HepG2 (cell line): ENCODE measurements around the gene FGD4. TPM values are rescaled to one million over a fixed set of nuclear protein-coding genes. Genes with fewer than 3 reads are reported as not detected.

Experiments used
- ATAC-seq: fragments of 200-7000 bp; cut with Tn5 transposase; 3 replicates; pipeline ENCODE4 v1.9.1; 2020; ENCODE audit warnings: mild to moderate bottlenecking, moderate library complexity
- BruUV-seq: library from RNA; stranded (reverse); fragments of 400-500 nt; replicated peaks from 2 replicates; lab custom pipeline; 2021; lab: Mats Ljungman, UMichigan
- CTCF ChIA-PET: fragments of 300-600 bp; formaldehyde crosslinking; extraction: SDS; loops from one replicate; lab custom pipeline; 2021; ENCODE audit warnings: low total read pairs, inconsistent platforms, low intra/inter-chr PET ratio; lab: Yijun Ruan, JAX
- POLR2A ChIA-PET: fragments of 350-600 bp; sonication (Branson Sonifier 250); formaldehyde crosslinking; loops from one replicate; lab custom pipeline; 2020; ENCODE audit warnings: antibody characterized with exemption, inconsistent platforms; lab: Yijun Ruan, JAX
- DNase-seq: peaks from one replicate; pipeline ENCODE4 v3.0.0-alpha.2; 2015; ENCODE audit warnings: low spot score
- FAIRE-seq: peaks from 3 replicates; lab custom pipeline; 2011; peaks lifted over from hg19 to GRCh38; lab: Jason Lieb, UNC
- H2AFZ ChIP-seq: one replicate; pipeline ENCODE4 v1.6.1; 2011; ENCODE audit warnings: low read length, inconsistent platforms
- H3K27ac ChIP-seq: fragments of 300-600 bp; 3 replicates; pipeline ENCODE4 v1.8.0; 2011; ENCODE audit warnings: mixed run types, mild to moderate bottlenecking, mixed read lengths, low read length, inconsistent platforms; ENCODE audit not compliant: insufficient read depth; ENCODE audit errors: extremely low read length
- H3K27me3 ChIP-seq, 2 experiments: fragments of 200-600 bp in 1 of 2; 2 replicates in 1 of 2; 3 replicates in 1 of 2; pipeline versions ENCODE4 v1.6.0 to v1.8.0; 2011; ENCODE audit warnings: low read length in 2 of 2, mild to moderate bottlenecking in 2 of 2, moderate library complexity in 2 of 2, inconsistent platforms in 1 of 2; ENCODE audit not compliant: insufficient read depth in 2 of 2, control insufficient read depth in 1 of 2
- H3K36me3 ChIP-seq, 2 experiments: fragments of 200-600 bp in 1 of 2; replicated peaks in 1 of 2; 2 replicates in 1 of 2; 3 replicates in 1 of 2; pipeline versions ENCODE4 v1.5.1 to v1.8.0; 2011; ENCODE audit warnings: low read length in 2 of 2, inconsistent platforms in 1 of 2; ENCODE audit not compliant: insufficient read depth in 2 of 2, control insufficient read depth in 1 of 2
- H3K4me1 ChIP-seq: 2 replicates; pipeline ENCODE4 v1.5.1; 2012; ENCODE audit warnings: low read length, inconsistent platforms; ENCODE audit not compliant: insufficient read depth
- H3K4me2 ChIP-seq: 2 replicates; pipeline ENCODE4 v1.6.0; 2011; ENCODE audit warnings: low read depth, low read length, inconsistent platforms
- H3K4me3 ChIP-seq, 3 experiments: fragments of 200-600 bp in 1 of 3; sonication (generic), shearing (Covaris generic) in 1 of 3; replicated peaks in 1 of 3; 2 replicates each; pipeline ENCODE4 v1.5.1; 2011 to 2016; ENCODE audit warnings: low read length in 3 of 3, inconsistent platforms in 2 of 3, low read depth in 2 of 3, mild to moderate bottlenecking in 2 of 3, control low read depth in 1 of 3, mixed read lengths in 1 of 3; ENCODE audit not compliant: insufficient read depth in 1 of 3
- H3K79me2 ChIP-seq: one replicate; pipeline ENCODE4 v1.6.1; 2011; ENCODE audit warnings: low read length, inconsistent platforms; ENCODE audit not compliant: insufficient read depth
- H3K9ac ChIP-seq: 2 replicates; pipeline ENCODE4 v1.6.0; 2011; ENCODE audit warnings: mild to moderate bottlenecking, low read depth, low read length, inconsistent platforms; ENCODE audit not compliant: insufficient read depth
- H3K9me3 ChIP-seq: 2 replicates; pipeline ENCODE4 v1.5.1; 2012; ENCODE audit warnings: mild to moderate bottlenecking, low read length
- H4K20me1 ChIP-seq: 2 replicates; pipeline ENCODE4 v1.6.0; 2011; ENCODE audit warnings: inconsistent platforms, mild to moderate bottlenecking, low read length, moderate library complexity; ENCODE audit not compliant: insufficient read depth
- AKAP8 ChIP-seq: sonication (generic); formaldehyde crosslinking; IDR thresholded peaks from 2 replicates; pipeline ENCODE4 v1.5.1; 2020; ENCODE audit warnings: mild to moderate bottlenecking, missing genetic modification reagents
- ATF3 ChIP-seq: sonication (generic); formaldehyde crosslinking; IDR thresholded peaks from 2 replicates; pipeline ENCODE4 v1.4.0; 2020; ENCODE audit warnings: missing genetic modification reagents
- ATRX ChIP-seq: sonication (generic); formaldehyde crosslinking; IDR thresholded peaks from 2 replicates; pipeline ENCODE4 v1.4.0; 2020; ENCODE audit warnings: missing genetic modification reagents, borderline replicate concordance
- BHLHE40 ChIP-seq: IDR thresholded peaks from 2 replicates; pipeline ENCODE4 v1.6.1; 2011; ENCODE audit warnings: low read length, improper control_type of control experiment
- KLF11 ChIP-seq: IDR thresholded peaks from 2 replicates; pipeline ENCODE4 v1.6.1; 2016; ENCODE audit warnings: missing compliant biosample characterization
- SUZ12 ChIP-seq: fragments of 150-350 bp; IDR thresholded peaks from 2 replicates; pipeline ENCODE4 v1.6.1; 2014; ENCODE audit warnings: low read depth, low read length
- TEF ChIP-seq: sonication (generic); formaldehyde crosslinking; IDR thresholded peaks from 2 replicates; pipeline ENCODE4 v1.5.0; 2020; ENCODE audit warnings: missing genetic modification reagents
- UBTF ChIP-seq: sonication (generic); formaldehyde crosslinking; IDR thresholded peaks from 2 replicates; pipeline ENCODE4 v1.4.0; 2020; ENCODE audit warnings: mild to moderate bottlenecking, missing genetic modification reagents
- ZBTB33 ChIP-seq: sonication (generic); formaldehyde crosslinking; IDR thresholded peaks from 2 replicates; pipeline ENCODE4 v1.4.0; 2020; ENCODE audit warnings: missing genetic modification reagents
- WGBS: methylation state at CpG from one replicate; pipeline ENCODE4 v1.1.6; 2017; ENCODE audit warnings: low lambda C conversion rate; 5-methylcytosine and 5-hydroxymethylcytosine counted together
- in situ Hi-C: cut with HindIII; loops from 2 replicates; pipeline ENCODE4 v1.10.0; 2017; ENCODE audit warnings: low pct_unique_long_range_greater_than_20kb; ENCODE audit not compliant: extremely low pct_ligation_motif_present
- intact Hi-C: fragments of 100-400 bp; cut with micrococcal nuclease; formaldehyde crosslinking; loops from one replicate; pipeline ENCODE4 v1.10.0; 2022; ENCODE audit not compliant: unreplicated experiment
- polyA plus RNA-seq, 8 experiments: library from polyadenylated mRNA; depleted of rRNA in 3 of 8; stranded (reverse) in 7 of 8; unstranded in 1 of 8; fragments of >200 nt; fragmentation: Illumina TruSeq in 4 of 8; extraction: Trizol in 4 of 8; gene quantifications; 2 replicates each; pipeline versions ENCODE4 v1.2.1 to v1.2.3, GENCODE V29; 2011 to 2016; ENCODE audit warnings: low read depth in 4 of 8, missing spikeins in 1 of 8, mixed read lengths in 1 of 8; ENCODE audit not compliant: insufficient read depth in 1 of 8
- total RNA-seq, 5 experiments: library from RNA; depleted of rRNA; stranded (reverse); fragments of >200 nt; fragmentation: Illumina TruSeq; extraction: Trizol; gene quantifications; 2 replicates each; pipeline ENCODE4 v1.2.3, GENCODE V29; 2016; ENCODE audit warnings: low read depth in 1 of 5
- TF ChIP-seq, protein P1 (sequence below): sonication (generic); formaldehyde crosslinking; IDR thresholded peaks from 2 replicates; pipeline ENCODE4 v1.5.0; 2020; ENCODE audit warnings: mild to moderate bottlenecking, missing genetic modification reagents

FGD4 gene
- total and polyA plus RNA-seq, 2 of the 13 experiments (the other 11 are each of a cell fraction or from before 2014, with no cell fraction given), result 4.6 to 6.6 TPM

- TF ChIP-seq, protein P1, sequence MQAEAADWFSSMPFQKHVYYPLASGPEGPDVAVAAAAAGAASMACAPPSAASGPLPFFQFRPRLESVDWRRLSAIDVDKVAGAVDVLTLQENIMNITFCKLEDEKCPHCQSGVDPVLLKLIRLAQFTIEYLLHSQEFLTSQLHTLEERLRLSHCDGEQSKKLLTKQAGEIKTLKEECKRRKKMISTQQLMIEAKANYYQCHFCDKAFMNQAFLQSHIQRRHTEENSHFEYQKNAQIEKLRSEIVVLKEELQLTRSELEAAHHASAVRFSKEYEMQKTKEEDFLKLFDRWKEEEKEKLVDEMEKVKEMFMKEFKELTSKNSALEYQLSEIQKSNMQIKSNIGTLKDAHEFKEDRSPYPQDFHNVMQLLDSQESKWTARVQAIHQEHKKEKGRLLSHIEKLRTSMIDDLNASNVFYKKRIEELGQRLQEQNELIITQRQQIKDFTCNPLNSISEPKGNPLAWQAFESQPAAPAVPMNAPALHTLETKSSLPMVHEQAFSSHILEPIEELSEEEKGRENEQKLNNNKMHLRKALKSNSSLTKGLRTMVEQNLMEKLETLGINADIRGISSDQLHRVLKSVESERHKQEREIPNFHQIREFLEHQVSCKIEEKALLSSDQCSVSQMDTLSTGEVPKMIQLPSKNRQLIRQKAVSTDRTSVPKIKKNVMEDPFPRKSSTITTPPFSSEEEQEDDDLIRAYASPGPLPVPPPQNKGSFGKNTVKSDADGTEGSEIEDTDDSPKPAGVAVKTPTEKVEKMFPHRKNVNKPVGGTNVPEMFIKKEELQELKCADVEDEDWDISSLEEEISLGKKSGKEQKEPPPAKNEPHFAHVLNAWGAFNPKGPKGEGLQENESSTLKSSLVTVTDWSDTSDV, result no peak
- TF ChIP-seq AKAP8 (CRISPR knock-in tag), result no peak
- no peak for TF ChIP-seq KLF11 (CRISPR knock-in tag)
Measured at GRCh38 chr12:32512910-32513309, 113.6 kb downstream of the FGD4 start (continued).

GRCh38 chr12:32515137-32515873, 115.9 kb downstream of the FGD4 start:
- ATAC-seq (no peak), DNase-seq (no peak), FAIRE-seq (no peak)
- Histone ChIP-seq H3K27ac (no peak overlapping the region), H3K4me1 (peaks cover 7% of the 10 kb centered on the region; the same call in 1 of the 2 replicates), H2AFZ (no peak overlapping the region), H3K4me2 (no peak overlapping the region), H3K9me3 (no peaks in the 10 kb centered on the region), H3K9ac (no peak overlapping the region), H4K20me1 (no peaks in the 10 kb centered on the region), H3K27me3 (no peaks in the 10 kb centered on the region), H3K4me3 (no peak overlapping the region), H3K79me2 (no peaks in the 10 kb centered on the region), H3K36me3 (no peaks in the 10 kb centered on the region)
- TF ChIP-seq ATRX (CRISPR knock-in tag) (no peak), ATF3 (CRISPR knock-in tag) (no peak), ZBTB33 (CRISPR knock-in tag) (no peak), BHLHE40 (no peak), SUZ12 (no peak), TEF (CRISPR knock-in tag) (no peak), UBTF (CRISPR knock-in tag) (no peak)
- CTCF ChIA-PET, result no interaction called here
- intact Hi-C loops (no loop called here), in situ Hi-C loops (no loop called here)
- BruUV-seq, result no TSS peak
- POLR2A ChIA-PET, result no interaction called here
- WGBS, result 92% methylated on average over 1 of the region's 1 CpG
